ENCODE results near the gene TXNDC16. TPM values are rescaled to one million over a fixed set of nuclear protein-coding genes. Genes with fewer than 3 reads are reported as not detected.
A peak's percentile ranks its signal among the peaks of the same experiment; 100 is the strongest.

The TXNDC16 gene
- polyA plus RNA-seq, 3 donors: 2.6 to 4.1 (median 3.8) TPM

GRCh38 chr14:52527052-52527451 is 25.3 kb downstream of the TXNDC16 start:
- Mint-ChIP-seq H3K36me3 (peaks cover 0 to 3% of the 10 kb centered on the region in 2 donors), H3K27me3 (ENCODE audit: low read depth in 3 of 3) (no peaks in the 10 kb centered on the region), H3K4me3 (no peak overlapping the region), H3K4me1 (no peaks in the 10 kb centered on the region), H3K27ac (peak overlapping the region in 1 of 7 donors; percentile 24), H3K9me3 (no peaks in the 10 kb centered on the region)
- WGBS (ENCODE audit: insufficient coverage): 100% methylated on average over 1 of the region's 4 CpGs
- Histone ChIP-seq H3K4me2 (replicated peaks; ENCODE audit: extremely low read depth, low read length, poor library complexity, severe bottlenecking) (no peak overlapping the region), H3K27me3 (ENCODE audit: control insufficient read depth in 2 of 2, insufficient read depth in 2 of 2, low read length in 2 of 2) (no peaks in the 10 kb centered on the region), H3K9ac (ENCODE audit: insufficient read depth, low read length, poor library complexity, severe bottlenecking) (no peak overlapping the region), H3K4me1 (ENCODE audit: control insufficient read depth in 1 of 2, insufficient read depth in 2 of 2, low read length in 2 of 2) (no peaks in the 10 kb centered on the region), H2AFZ (ENCODE audit: insufficient read depth, low read depth, low read length, poor library complexity, severe bottlenecking) (no peak overlapping the region), H3K79me2 (ENCODE audit: insufficient read depth, low read length) (no peaks in the 10 kb centered on the region), H3K9me3 (replicated peaks in 1 of 2; ENCODE audit: control insufficient read depth in 1 of 2, insufficient read depth in 1 of 2, low read length in 2 of 2) (no peaks in the 10 kb centered on the region), H3K36me3 (replicated peaks in 1 of 2; ENCODE audit: control insufficient read depth in 1 of 2, insufficient read depth in 2 of 2, low read length in 2 of 2) (no peaks in the 10 kb centered on the region), H4K20me1 (ENCODE audit: insufficient read depth, low read length) (no peaks in the 10 kb centered on the region), H3K4me3 (replicated peaks in 1 of 3; ENCODE audit: low read depth in 2 of 3, low read length in 3 of 3) (no peak overlapping the region), H3K27ac (ENCODE audit: low read depth in 1 of 2, low read length in 2 of 2) (no peak overlapping the region)
- no peak for TF ChIP-seq CTCF (IDR thresholded peaks at IDR 0.05)
- intact Hi-C loops (cut with micrococcal nuclease): no loop called here
- DNase-seq: no peak

- no peaks in the 10 kb centered on the region for H3K4me1 Mint-ChIP-seq
Measured at GRCh38 chr14:52522581-52523345, 29.5 kb downstream of the TXNDC16 start.

More at GRCh38 chr14:52522581-52523345, 29.5 kb downstream of the TXNDC16 start:
- Mint-ChIP-seq H3K27me3 (ENCODE audit: low read depth in 3 of 3) (peaks cover 0 to 2% (median 0%) of the 10 kb centered on the region in 3 donors), H3K9me3 (no peaks in the 10 kb centered on the region), H3K36me3 (peaks cover 0 to 3% of the 10 kb centered on the region in 2 donors), H3K4me3 (no peak overlapping the region), H3K27ac (no peak overlapping the region)
- H3K4me3 ChIP-seq (replicated peaks in 1 of 3; ENCODE audit: low read depth in 2 of 3, low read length in 3 of 3): no peak overlapping the region
- no peaks in the 10 kb centered on the region for H3K79me2 ChIP-seq (ENCODE audit: insufficient read depth, low read length)
- intact Hi-C loops (cut with micrococcal nuclease): no loop called here
- H3K9me3 ChIP-seq (replicated peaks in 1 of 2; ENCODE audit: control insufficient read depth in 1 of 2, insufficient read depth in 1 of 2, low read length in 2 of 2): no peaks in the 10 kb centered on the region
- DNase-seq: no peak
- no peak overlapping the region for H2AFZ ChIP-seq (ENCODE audit: insufficient read depth, low read depth, low read length, poor library complexity, severe bottlenecking)
- H3K4me2 ChIP-seq (replicated peaks; ENCODE audit: extremely low read depth, low read length, poor library complexity, severe bottlenecking): no peak overlapping the region
- no peaks in the 10 kb centered on the region for H3K36me3 ChIP-seq (replicated peaks in 1 of 2; ENCODE audit: control insufficient read depth in 1 of 2, insufficient read depth in 2 of 2, low read length in 2 of 2)
- no peak overlapping the region for H3K27ac ChIP-seq (ENCODE audit: low read depth in 1 of 2, low read length in 2 of 2)
- H3K27me3 ChIP-seq (ENCODE audit: control insufficient read depth in 2 of 2, insufficient read depth in 2 of 2, low read length in 2 of 2): no peaks in the 10 kb centered on the region
- TF ChIP-seq CTCF (IDR thresholded peaks at IDR 0.05): no peak
- no peak overlapping the region for H3K9ac ChIP-seq (ENCODE audit: insufficient read depth, low read length, poor library complexity, severe bottlenecking)
- no peaks in the 10 kb centered on the region for H4K20me1 ChIP-seq (ENCODE audit: insufficient read depth, low read length)
- no peaks in the 10 kb centered on the region for H3K4me1 ChIP-seq (ENCODE audit: control insufficient read depth in 1 of 2, insufficient read depth in 2 of 2, low read length in 2 of 2)
